ENCODE results near the gene REPIN1.

- TF ChIP-seq CTCF (IDR thresholded peaks at IDR 0.05) (no peak), EZH2 (IDR thresholded peaks at IDR 0.05; ENCODE audit: borderline replicate concordance, insufficient read depth, low read depth, low read length, poor library complexity, severe bottlenecking) (no peak)
Observed at GRCh38 chr7:150376560-150376959, 7.9 kb downstream of the REPIN1 start.
